Ovary (tissue), 3 donors: ENCODE data around the gene NPPB.

Source experiments
- CTCF ChIP-seq, 3 donors: fragments of 450-650 bp in 2 of 3; fragments of 200-600 bp in 1 of 3; IDR thresholded peaks; one replicate each; pipeline versions ENCODE4 v1.5.1 to v1.8.0; 2016 to 2022; ENCODE audit warnings: antibody characterized with exemption in 3 of 3, mild to moderate bottlenecking in 1 of 3
- POLR2A ChIP-seq: fragments of 450-650 bp; IDR thresholded peaks from one replicate; pipeline ENCODE4 v1.6.1; 2017; ENCODE audit warnings: antibody characterized with exemption, mild to moderate bottlenecking, moderate library complexity
- donor health status: DM: no; HTN: no; CAD: no.

GRCh38 chr1:11891433-11892186 lies 32.9 kb upstream of the NPPB start:
- TF ChIP-seq CTCF (IDR thresholded peaks at IDR 0.05), result no peak
- no peak for TF ChIP-seq POLR2A
